Stomach smooth muscle (tissue), 2 donors: Measurements from ENCODE around the gene SND1.
A peak's percentile ranks its signal among the peaks of the same experiment; 100 is the strongest.

Source experiments
- H3K27ac ChIP-seq: one replicate; pipeline ENCODE4 v1.7.0; 2013; ENCODE audit warnings: mild to moderate bottlenecking, low read length, inconsistent platforms
- H3K27me3 ChIP-seq, 2 donors: one replicate each; pipeline ENCODE4 v1.7.0; 2013; ENCODE audit warnings: low read length in 2 of 2; ENCODE audit not compliant: insufficient read depth in 2 of 2, control insufficient read depth in 1 of 2
- H3K36me3 ChIP-seq, 2 donors: one replicate each; pipeline ENCODE4 v1.7.0; 2013; ENCODE audit warnings: low read length in 2 of 2; ENCODE audit not compliant: control insufficient read depth in 2 of 2, insufficient read depth in 2 of 2
- H3K4me1 ChIP-seq: one replicate; pipeline ENCODE4 v1.7.0; 2013; ENCODE audit warnings: low read length; ENCODE audit not compliant: control insufficient read depth, insufficient read depth
- H3K4me3 ChIP-seq, 2 donors: one replicate each; pipeline ENCODE4 v1.7.0; 2013; ENCODE audit warnings: low read length in 2 of 2
- H3K9ac ChIP-seq, 2 donors: one replicate each; pipeline ENCODE4 v1.7.0; 2013; ENCODE audit warnings: low read length in 2 of 2, mild to moderate bottlenecking in 1 of 2
- H3K9me3 ChIP-seq, 2 donors: one replicate each; pipeline ENCODE4 v1.7.0; 2013; ENCODE audit warnings: low read length in 2 of 2; ENCODE audit not compliant: control insufficient read depth in 2 of 2
- donor health status: healthy.
- donor health status: Pancreatic carcinoma.

Gene SND1

GRCh38 chr7:128131731-128132130 is 479.7 kb downstream of the SND1 start:
- peaks cover 31 to 37% of the 10 kb centered on the region in 2 donors for H3K27me3 ChIP-seq
- H3K36me3 ChIP-seq: no peaks in the 10 kb centered on the region
- no peaks in the 10 kb centered on the region for H3K9me3 ChIP-seq
- no peak overlapping the region for H3K27ac ChIP-seq
- no peak overlapping the region for H3K9ac ChIP-seq
- H3K4me3 ChIP-seq: no peak overlapping the region
- peaks cover 11% of the 10 kb centered on the region for H3K4me1 ChIP-seq

- Histone ChIP-seq H3K9me3 (no peaks in the 10 kb centered on the region), H3K36me3 (no peaks in the 10 kb centered on the region), H3K27ac (no peak overlapping the region), H3K27me3 (peaks cover 37 to 40% of the 10 kb centered on the region in 2 donors), H3K4me1 (peaks cover 11% of the 10 kb centered on the region), H3K9ac (no peak overlapping the region), H3K4me3 (no peak overlapping the region)
These were observed 480.6 kb downstream of the SND1 start for GRCh38 chr7:128132426-128133069.

GRCh38 chr7:128135159-128135514 is 483.1 kb downstream of the SND1 start:
- no peaks in the 10 kb centered on the region for H3K9me3 ChIP-seq
- H3K27me3 ChIP-seq: peaks cover 37 to 38% of the 10 kb centered on the region in 2 donors
- H3K4me3 ChIP-seq: peak overlapping the region; percentile 62 to 75
- no peak overlapping the region for H3K27ac ChIP-seq
- H3K36me3 ChIP-seq: no peaks in the 10 kb centered on the region
- H3K4me1 ChIP-seq: peaks cover 11% of the 10 kb centered on the region
- H3K9ac ChIP-seq: no peak overlapping the region

- Histone ChIP-seq H3K4me1 (peaks cover 11% of the 10 kb centered on the region), H3K9ac (peak overlapping the region; percentile 36 to 52), H3K4me3 (peak overlapping the region; percentile 75), H3K36me3 (no peaks in the 10 kb centered on the region), H3K27ac (no peak overlapping the region), H3K27me3 (peaks cover 34 to 37% of the 10 kb centered on the region in 2 donors), H3K9me3 (no peaks in the 10 kb centered on the region)
These were observed 483.7 kb downstream of the SND1 start for GRCh38 chr7:128135515-128136214.

GRCh38 chr7:128136215-128136597 is 484.2 kb downstream of the SND1 start:
- Histone ChIP-seq H3K9me3 (no peaks in the 10 kb centered on the region), H3K4me1 (peaks cover 11% of the 10 kb centered on the region), H3K4me3 (peak overlapping the region; percentile 75), H3K27ac (no peak overlapping the region), H3K36me3 (no peaks in the 10 kb centered on the region), H3K9ac (peak overlapping the region; percentile 36 to 52), H3K27me3 (peaks cover 32 to 37% of the 10 kb centered on the region in 2 donors)

GRCh38 chr7:128137181-128137580 is 485.2 kb downstream of the SND1 start:
- Histone ChIP-seq H3K9ac (no peak overlapping the region), H3K9me3 (no peaks in the 10 kb centered on the region), H3K36me3 (no peaks in the 10 kb centered on the region), H3K27me3 (peaks cover 29 to 37% of the 10 kb centered on the region in 2 donors), H3K4me3 (no peak overlapping the region), H3K4me1 (peaks cover 11% of the 10 kb centered on the region), H3K27ac (no peak overlapping the region)

GRCh38 chr7:128139406-128139805 is 487.4 kb downstream of the SND1 start:
- no peaks in the 10 kb centered on the region for H3K9me3 ChIP-seq
- H3K27me3 ChIP-seq: peaks cover 20 to 27% of the 10 kb centered on the region in 2 donors

GRCh38 chr7:128141683-128142195 is 489.7 kb downstream of the SND1 start:
- no peak overlapping the region for H3K27ac ChIP-seq
- H3K4me1 ChIP-seq: no peaks in the 10 kb centered on the region
- peaks cover 3 to 8% of the 10 kb centered on the region in 2 donors for H3K27me3 ChIP-seq
- no peaks in the 10 kb centered on the region for H3K9me3 ChIP-seq
- no peaks in the 10 kb centered on the region for H3K36me3 ChIP-seq
- H3K9ac ChIP-seq: no peak overlapping the region
- no peak overlapping the region for H3K4me3 ChIP-seq

More at GRCh38 chr7:128139406-128139805, 487.4 kb downstream of the SND1 start:
- H3K4me1 ChIP-seq: peaks cover 11% of the 10 kb centered on the region
- no peak overlapping the region for H3K9ac ChIP-seq
- no peak overlapping the region for H3K27ac ChIP-seq
- H3K4me3 ChIP-seq: no peak overlapping the region
- H3K36me3 ChIP-seq: no peaks in the 10 kb centered on the region
